IgD-negative memory B cell (primary cell): Measurements from ENCODE around the gene GPR151. TPM values are rescaled to one million over a fixed set of nuclear protein-coding genes. Genes with fewer than 3 reads are reported as not detected.
A peak's percentile ranks its signal among the peaks of the same experiment; 100 is the strongest.

Experiments used
- H3K27ac Mint-ChIP-seq, 3 donors: one replicate each; pipeline ENCODE4 v1.8.0; 2020 to 2022; ENCODE audit warnings: mild to moderate bottlenecking in 3 of 3, mixed read lengths in 3 of 3, moderate library complexity in 1 of 3
- H3K27me3 Mint-ChIP-seq: one replicate; pipeline ENCODE4 v1.8.0; 2021; ENCODE audit warnings: mixed read lengths
- H3K36me3 Mint-ChIP-seq: one replicate; pipeline ENCODE4 v1.8.0; 2020; ENCODE audit warnings: mild to moderate bottlenecking, mixed read lengths
- H3K4me1 Mint-ChIP-seq, 3 donors: one replicate each; pipeline ENCODE4 v1.8.0; 2020 to 2022; ENCODE audit warnings: mixed read lengths in 3 of 3, mild to moderate bottlenecking in 1 of 3
- H3K4me3 Mint-ChIP-seq, 4 donors: one replicate each; pipeline ENCODE4 v1.8.0; 2020 to 2022; ENCODE audit warnings: mild to moderate bottlenecking in 4 of 4, mixed read lengths in 4 of 4, moderate library complexity in 3 of 4
- H3K9me3 Mint-ChIP-seq, 3 donors: one replicate each; pipeline ENCODE4 v1.8.0; 2020 to 2021; ENCODE audit warnings: mixed read lengths in 3 of 3, mild to moderate bottlenecking in 1 of 3
- polyA plus RNA-seq: library from polyadenylated mRNA; unstranded; fragments of 300-500 nt; fragmentation: Illumina TruSeq; gene quantifications from one replicate; pipeline ENCODE4 v1.2.3, GENCODE V29; 2021

Gene GPR151
- polyA plus RNA-seq, 1 donor from 2014 or later, result not detected

- Mint-ChIP-seq H3K27me3 (peaks cover 4% of the 10 kb centered on the region), H3K36me3 (no peaks in the 10 kb centered on the region), H3K27ac (no peak overlapping the region), H3K9me3 (no peaks in the 10 kb centered on the region), H3K4me3 (no peak overlapping the region), H3K4me1 (peaks cover 0 to 4% (median 0%) of the 10 kb centered on the region in 3 donors)
These were observed 17.4 kb upstream of the GPR151 start for GRCh38 chr5:146533260-146533857.

GRCh38 chr5:146529984-146530383 lies 14.0 kb upstream of the GPR151 start:
- Mint-ChIP-seq H3K27me3 (peaks cover 7% of the 10 kb centered on the region), H3K9me3 (no peaks in the 10 kb centered on the region), H3K4me1 (peaks cover 0 to 4% (median 2%) of the 10 kb centered on the region in 3 donors), H3K4me3 (no peak overlapping the region), H3K27ac (no peak overlapping the region), H3K36me3 (no peaks in the 10 kb centered on the region)

GRCh38 chr5:146528236-146528635 lies 12.2 kb upstream of the GPR151 start:
- Mint-ChIP-seq H3K9me3 (no peaks in the 10 kb centered on the region), H3K36me3 (no peaks in the 10 kb centered on the region), H3K4me3 (no peak overlapping the region), H3K27ac (no peak overlapping the region), H3K4me1 (peaks cover 0 to 2% (median 2%) of the 10 kb centered on the region in 3 donors), H3K27me3 (peaks cover 8% of the 10 kb centered on the region)

GRCh38 chr5:146527785-146528184 lies 11.8 kb upstream of the GPR151 start:
- Mint-ChIP-seq H3K4me3 (no peak overlapping the region), H3K27me3 (peaks cover 7% of the 10 kb centered on the region), H3K27ac (no peak overlapping the region), H3K36me3 (no peaks in the 10 kb centered on the region), H3K4me1 (peaks cover 0 to 2% (median 0%) of the 10 kb centered on the region in 3 donors), H3K9me3 (no peaks in the 10 kb centered on the region)

- peaks cover 0 to 2% (median 0%) of the 10 kb centered on the region in 3 donors for H3K4me1 Mint-ChIP-seq
- no peaks in the 10 kb centered on the region for H3K9me3 Mint-ChIP-seq
- H3K36me3 Mint-ChIP-seq, result no peaks in the 10 kb centered on the region
- no peak overlapping the region for H3K4me3 Mint-ChIP-seq
- H3K27ac Mint-ChIP-seq, result no peak overlapping the region
- peaks cover 18% of the 10 kb centered on the region for H3K27me3 Mint-ChIP-seq
These were observed 7.7 kb upstream of the GPR151 start for GRCh38 chr5:146523698-146524097.

GRCh38 chr5:146521403-146522106 lies 5.6 kb upstream of the GPR151 start:
- Mint-ChIP-seq H3K4me3 (no peak overlapping the region), H3K36me3 (no peaks in the 10 kb centered on the region), H3K9me3 (no peaks in the 10 kb centered on the region), H3K27me3 (peaks cover 14% of the 10 kb centered on the region), H3K27ac (no peak overlapping the region), H3K4me1 (peaks cover 0 to 8% (median 0%) of the 10 kb centered on the region in 3 donors)

GRCh38 chr5:146520731-146521130 lies 4.7 kb upstream of the GPR151 start:
- H3K27ac Mint-ChIP-seq, result no peak overlapping the region
- peaks cover 0 to 8% (median 5%) of the 10 kb centered on the region in 3 donors for H3K4me1 Mint-ChIP-seq
- peaks cover 14% of the 10 kb centered on the region for H3K27me3 Mint-ChIP-seq
- no peak overlapping the region for H3K4me3 Mint-ChIP-seq
- no peaks in the 10 kb centered on the region for H3K36me3 Mint-ChIP-seq
- no peaks in the 10 kb centered on the region for H3K9me3 Mint-ChIP-seq

GRCh38 chr5:146519554-146519953 lies 3.6 kb upstream of the GPR151 start:
- Mint-ChIP-seq H3K27ac (no peak overlapping the region), H3K36me3 (no peaks in the 10 kb centered on the region)

GRCh38 chr5:146515473-146516150 lies 378 bp downstream of the GPR151 start:
- Mint-ChIP-seq H3K4me1 (peaks cover 2 to 8% (median 6%) of the 10 kb centered on the region in 3 donors), H3K9me3 (no peaks in the 10 kb centered on the region), H3K36me3 (peaks cover 2% of the 10 kb centered on the region), H3K4me3 (no peak overlapping the region), H3K27me3 (peaks cover 6% of the 10 kb centered on the region), H3K27ac (no peak overlapping the region)

More at GRCh38 chr5:146519554-146519953, 3.6 kb upstream of the GPR151 start:
- no peak overlapping the region for H3K4me3 Mint-ChIP-seq
- no peaks in the 10 kb centered on the region for H3K9me3 Mint-ChIP-seq
- peaks cover 2 to 8% (median 6%) of the 10 kb centered on the region in 3 donors for H3K4me1 Mint-ChIP-seq
- peaks cover 14% of the 10 kb centered on the region for H3K27me3 Mint-ChIP-seq

GRCh38 chr5:146514575-146514974 lies 1.4 kb downstream of the GPR151 start:
- Mint-ChIP-seq H3K4me1 (peaks cover 2 to 8% (median 6%) of the 10 kb centered on the region in 3 donors), H3K27me3 (peaks cover 3% of the 10 kb centered on the region), H3K27ac (no peak overlapping the region), H3K36me3 (peaks cover 2% of the 10 kb centered on the region), H3K9me3 (no peaks in the 10 kb centered on the region), H3K4me3 (no peak overlapping the region)

GRCh38 chr5:146513462-146513861 lies 2.5 kb downstream of the GPR151 start:
- H3K9me3 Mint-ChIP-seq, result no peaks in the 10 kb centered on the region
- H3K27me3 Mint-ChIP-seq, result no peaks in the 10 kb centered on the region
- peaks cover 2 to 8% (median 6%) of the 10 kb centered on the region in 3 donors for H3K4me1 Mint-ChIP-seq
- peaks cover 2% of the 10 kb centered on the region for H3K36me3 Mint-ChIP-seq
- no peak overlapping the region for H3K27ac Mint-ChIP-seq
- no peak overlapping the region for H3K4me3 Mint-ChIP-seq

- H3K4me3 Mint-ChIP-seq, result peak overlapping the region in 1 of 4 donors; percentile 33
- H3K4me1 Mint-ChIP-seq, result peaks cover 0 to 2% (median 1%) of the 10 kb centered on the region in 3 donors
- H3K27me3 Mint-ChIP-seq, result no peaks in the 10 kb centered on the region
- H3K36me3 Mint-ChIP-seq, result peaks cover 2% of the 10 kb centered on the region
- no peak overlapping the region for H3K27ac Mint-ChIP-seq
- H3K9me3 Mint-ChIP-seq, result no peaks in the 10 kb centered on the region
These were observed 5.3 kb downstream of the GPR151 start for GRCh38 chr5:146510559-146511125.

- Mint-ChIP-seq H3K36me3 (peaks cover 8% of the 10 kb centered on the region), H3K4me1 (no peaks in the 10 kb centered on the region), H3K9me3 (no peaks in the 10 kb centered on the region), H3K27me3 (no peaks in the 10 kb centered on the region), H3K27ac (peak overlapping the region in 1 of 3 donors; percentile 59), H3K4me3 (no peak overlapping the region)
These were observed 8.6 kb downstream of the GPR151 start for GRCh38 chr5:146507428-146507827.

- no peak overlapping the region for H3K27ac Mint-ChIP-seq
- no peaks in the 10 kb centered on the region for H3K27me3 Mint-ChIP-seq
- H3K4me3 Mint-ChIP-seq, result no peak overlapping the region
- H3K36me3 Mint-ChIP-seq, result peaks cover 12% of the 10 kb centered on the region
- H3K9me3 Mint-ChIP-seq, result no peaks in the 10 kb centered on the region
- H3K4me1 Mint-ChIP-seq, result peaks cover 0 to 5% (median 2%) of the 10 kb centered on the region in 3 donors
These were observed 16.3 kb downstream of the GPR151 start for GRCh38 chr5:146499680-146500079.

- Mint-ChIP-seq H3K4me3 (no peak overlapping the region), H3K27ac (no peak overlapping the region)
These were observed 21.3 kb downstream of the GPR151 start for GRCh38 chr5:146494656-146495055.

More at GRCh38 chr5:146494656-146495055, 21.3 kb downstream of the GPR151 start:
- H3K27me3 Mint-ChIP-seq, result no peaks in the 10 kb centered on the region
- no peaks in the 10 kb centered on the region for H3K9me3 Mint-ChIP-seq
- peaks cover 6% of the 10 kb centered on the region for H3K36me3 Mint-ChIP-seq
- H3K4me1 Mint-ChIP-seq, result peaks cover 0 to 5% (median 2%) of the 10 kb centered on the region in 3 donors
